Measurements from ENCODE around the gene NLRP1.

DNA sequence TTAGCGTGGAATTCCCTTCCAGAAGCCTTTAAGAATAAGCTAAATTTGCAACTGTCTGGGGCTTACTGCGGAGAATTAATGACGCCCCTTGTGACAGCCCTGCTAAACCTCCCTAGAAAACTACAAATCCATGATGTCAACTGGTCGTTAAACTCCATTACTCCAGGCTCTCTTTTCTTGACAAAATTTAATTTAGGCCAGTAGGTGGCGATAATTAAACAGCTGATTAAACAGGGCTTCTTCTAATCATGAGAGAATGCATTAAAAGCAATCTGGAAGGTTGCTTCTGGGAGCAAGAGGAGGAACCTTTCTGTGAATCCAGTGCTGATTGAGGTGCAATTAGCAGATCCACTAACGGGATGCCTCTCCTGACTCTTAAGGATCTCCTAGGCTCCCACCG lies 8.1 kb upstream of the NLRP1 start:
- no peak for TF ChIP-seq POLR2AphosphoS5 (IDR thresholded peaks at IDR 0.05; ENCODE audit: borderline replicate concordance, low read depth, low read length)
- TF ChIP-seq EZH2 (IDR thresholded peaks at IDR 0.05) = no peak
- TF ChIP-seq FOXP2 (optimal IDR thresholded peaks at IDR 0.05; ENCODE audit: control extremely low read depth, extremely low read length, insufficient read depth) = no peak
